MM.1S (cell line): ENCODE results near the gene SLC25A1.

Experiments used
- DNase-seq: peaks from one replicate; pipeline ENCODE4 v3.0.0-alpha.2; 2015
- H2AFZ ChIP-seq: fragments of 300-600 bp; sonication (generic); 2 replicates; pipeline ENCODE4 v1.6.0; 2016; ENCODE audit warnings: antibody characterized with exemption, low read length
- H3F3A ChIP-seq: fragments of 300-600 bp; sonication (generic); 2 replicates; pipeline ENCODE4 v1.6.1; 2016; ENCODE audit warnings: mild to moderate bottlenecking, antibody characterized with exemption, low read length, moderate library complexity, mixed read lengths; ENCODE audit not compliant: insufficient read depth
- H3K27ac ChIP-seq: fragments of 300-600 bp; sonication (generic); 2 replicates; pipeline ENCODE4 v1.5.1; 2016; ENCODE audit warnings: mild to moderate bottlenecking, low read length
- H3K27me3 ChIP-seq: fragments of 300-600 bp; sonication (generic); replicated peaks from 2 replicates; pipeline ENCODE4 v1.6.0; 2016; ENCODE audit warnings: low read length; ENCODE audit not compliant: insufficient read depth
- H3K36me3 ChIP-seq: fragments of 300-600 bp; sonication (generic); replicated peaks from 2 replicates; pipeline ENCODE4 v1.6.1; 2016; ENCODE audit warnings: mild to moderate bottlenecking, low read length, mixed read lengths; ENCODE audit not compliant: insufficient read depth
- H3K4me1 ChIP-seq: fragments of 300-600 bp; sonication (generic); 2 replicates; pipeline ENCODE4 v1.6.1; 2016; ENCODE audit warnings: low read length, mixed read lengths
- H3K4me2 ChIP-seq: fragments of 300-600 bp; sonication (generic); 2 replicates; pipeline ENCODE4 v1.6.0; 2016; ENCODE audit warnings: low read depth, low read length
- H3K4me3 ChIP-seq: fragments of 300-600 bp; sonication (generic); 2 replicates; pipeline ENCODE4 v1.5.1; 2016; ENCODE audit warnings: low read length, mixed read lengths
- H3K79me2 ChIP-seq: fragments of 300-600 bp; sonication (generic); 2 replicates; pipeline ENCODE4 v1.6.1; 2016; ENCODE audit warnings: mixed run types, low read length, mixed read lengths
- H3K9ac ChIP-seq: fragments of 300-600 bp; sonication (generic); 2 replicates; pipeline ENCODE4 v1.6.1; 2016; ENCODE audit warnings: low read length, mixed read lengths
- H3K9me2 ChIP-seq: fragments of 300-600 bp; sonication (generic); replicated peaks from 2 replicates; pipeline ENCODE4 v1.6.1; 2016; ENCODE audit warnings: mild to moderate bottlenecking, low read length, mixed read lengths; ENCODE audit not compliant: insufficient read depth
- H3K9me3 ChIP-seq: fragments of 300-600 bp; sonication (generic); replicated peaks from 2 replicates; pipeline ENCODE4 v1.6.1; 2016; ENCODE audit warnings: mild to moderate bottlenecking, low read length, mixed read lengths; ENCODE audit not compliant: insufficient read depth
- H4K20me1 ChIP-seq: fragments of 300-600 bp; sonication (generic); 2 replicates; pipeline ENCODE4 v1.6.1; 2016; ENCODE audit warnings: mild to moderate bottlenecking, low read length, moderate library complexity, mixed read lengths; ENCODE audit not compliant: insufficient read depth
- EZH2 ChIP-seq: fragments of 300-600 bp; sonication (generic); optimal IDR thresholded peaks from 2 replicates; pipeline ENCODE3; 2017; ENCODE audit warnings: low read depth, mild to moderate bottlenecking, antibody characterized with exemption, low read length, mixed read lengths
- EZH2phosphoT487 ChIP-seq: fragments of 300-600 bp; sonication (generic); IDR thresholded peaks from 2 replicates; pipeline ENCODE4 v1.6.1; 2018; ENCODE audit warnings: antibody characterized with exemption, low read length
- TF ChIP-seq, protein P1 (sequence below): fragments of 300-600 bp; sonication (generic); IDR thresholded peaks from 2 replicates; pipeline ENCODE4 v1.5.1; 2016; ENCODE audit warnings: antibody characterized with exemption, low read length, mixed read lengths

The SLC25A1 gene

DNA sequence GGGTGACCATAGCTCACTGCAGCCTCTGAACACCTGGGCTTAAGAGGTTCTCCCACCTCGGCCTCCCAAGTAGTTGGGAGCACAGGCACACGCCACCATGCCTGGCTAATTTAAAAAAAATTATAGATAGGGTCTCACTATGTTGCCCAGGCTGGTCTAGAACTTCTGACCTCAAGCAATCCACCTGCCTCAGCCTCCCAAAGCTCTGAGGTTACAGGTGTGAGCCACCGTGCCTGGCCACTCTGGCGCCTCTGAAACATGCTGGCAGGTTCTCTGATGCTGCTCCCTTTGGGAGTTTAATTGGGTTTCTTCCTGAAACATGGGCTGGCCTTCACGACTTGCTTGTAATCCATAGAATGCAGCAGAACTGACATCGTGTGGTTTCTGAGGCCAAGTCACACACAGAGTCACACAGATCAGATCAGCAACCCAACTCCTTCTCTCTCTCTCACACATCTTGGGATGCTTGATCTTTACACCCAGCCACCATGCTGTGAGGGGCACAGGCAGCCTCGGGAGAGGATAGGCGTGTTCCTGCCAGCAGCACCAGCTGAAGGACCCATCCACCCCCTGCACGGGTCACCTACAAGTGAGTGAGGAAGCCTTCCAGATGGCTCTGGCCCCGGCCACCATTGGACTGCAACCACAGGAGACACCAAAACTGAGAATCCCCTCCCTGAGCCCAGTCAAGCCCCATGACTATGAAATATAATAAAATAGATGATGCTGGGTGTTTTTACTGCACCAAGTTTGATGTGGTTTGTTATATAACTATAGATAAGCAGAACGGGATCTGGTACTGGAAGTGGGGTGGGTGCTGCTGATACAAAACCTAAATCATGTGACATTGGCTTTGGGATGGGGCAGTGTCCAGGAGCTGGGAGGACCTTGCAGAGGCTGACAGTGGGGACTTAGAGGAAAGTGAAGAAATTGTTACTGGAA, 25.3 kb downstream of the SLC25A1 start:
- TF ChIP-seq EZH2phosphoT487, result no peak
- TF ChIP-seq, protein P1, sequence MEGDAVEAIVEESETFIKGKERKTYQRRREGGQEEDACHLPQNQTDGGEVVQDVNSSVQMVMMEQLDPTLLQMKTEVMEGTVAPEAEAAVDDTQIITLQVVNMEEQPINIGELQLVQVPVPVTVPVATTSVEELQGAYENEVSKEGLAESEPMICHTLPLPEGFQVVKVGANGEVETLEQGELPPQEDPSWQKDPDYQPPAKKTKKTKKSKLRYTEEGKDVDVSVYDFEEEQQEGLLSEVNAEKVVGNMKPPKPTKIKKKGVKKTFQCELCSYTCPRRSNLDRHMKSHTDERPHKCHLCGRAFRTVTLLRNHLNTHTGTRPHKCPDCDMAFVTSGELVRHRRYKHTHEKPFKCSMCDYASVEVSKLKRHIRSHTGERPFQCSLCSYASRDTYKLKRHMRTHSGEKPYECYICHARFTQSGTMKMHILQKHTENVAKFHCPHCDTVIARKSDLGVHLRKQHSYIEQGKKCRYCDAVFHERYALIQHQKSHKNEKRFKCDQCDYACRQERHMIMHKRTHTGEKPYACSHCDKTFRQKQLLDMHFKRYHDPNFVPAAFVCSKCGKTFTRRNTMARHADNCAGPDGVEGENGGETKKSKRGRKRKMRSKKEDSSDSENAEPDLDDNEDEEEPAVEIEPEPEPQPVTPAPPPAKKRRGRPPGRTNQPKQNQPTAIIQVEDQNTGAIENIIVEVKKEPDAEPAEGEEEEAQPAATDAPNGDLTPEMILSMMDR, result no peak
- TF ChIP-seq EZH2, result no peak
- Histone ChIP-seq H3K4me3 (no peak overlapping the region), H3K27me3 (peaks cover 45% of the 10 kb centered on the region), H3K27ac (no peak overlapping the region), H4K20me1 (no peaks in the 10 kb centered on the region), H3K36me3 (no peaks in the 10 kb centered on the region), H3K4me1 (no peaks in the 10 kb centered on the region), H2AFZ (no peak overlapping the region), H3F3A (no peaks in the 10 kb centered on the region), H3K9me2 (no peaks in the 10 kb centered on the region), H3K79me2 (no peaks in the 10 kb centered on the region), H3K9ac (no peak overlapping the region), H3K9me3 (no peaks in the 10 kb centered on the region), H3K4me2 (no peak overlapping the region)
- no peak for DNase-seq

- Histone ChIP-seq H3K79me2 (no peaks in the 10 kb centered on the region), H2AFZ (no peak overlapping the region), H3K9me2 (no peaks in the 10 kb centered on the region), H3K9ac (no peak overlapping the region), H3K27ac (no peak overlapping the region), H3K4me1 (no peaks in the 10 kb centered on the region), H3K27me3 (peaks cover 55% of the 10 kb centered on the region), H3F3A (no peaks in the 10 kb centered on the region), H3K4me3 (no peak overlapping the region), H3K4me2 (no peak overlapping the region), H4K20me1 (no peaks in the 10 kb centered on the region), H3K9me3 (no peaks in the 10 kb centered on the region), H3K36me3 (no peaks in the 10 kb centered on the region)
- DNase-seq, result no peak
- TF ChIP-seq EZH2 (no peak), EZH2phosphoT487 (no peak)
- TF ChIP-seq, protein P1, result no peak
These were observed 27.0 kb downstream of the SLC25A1 start for GRCh38 chr22:19151329-19152191.

DNA sequence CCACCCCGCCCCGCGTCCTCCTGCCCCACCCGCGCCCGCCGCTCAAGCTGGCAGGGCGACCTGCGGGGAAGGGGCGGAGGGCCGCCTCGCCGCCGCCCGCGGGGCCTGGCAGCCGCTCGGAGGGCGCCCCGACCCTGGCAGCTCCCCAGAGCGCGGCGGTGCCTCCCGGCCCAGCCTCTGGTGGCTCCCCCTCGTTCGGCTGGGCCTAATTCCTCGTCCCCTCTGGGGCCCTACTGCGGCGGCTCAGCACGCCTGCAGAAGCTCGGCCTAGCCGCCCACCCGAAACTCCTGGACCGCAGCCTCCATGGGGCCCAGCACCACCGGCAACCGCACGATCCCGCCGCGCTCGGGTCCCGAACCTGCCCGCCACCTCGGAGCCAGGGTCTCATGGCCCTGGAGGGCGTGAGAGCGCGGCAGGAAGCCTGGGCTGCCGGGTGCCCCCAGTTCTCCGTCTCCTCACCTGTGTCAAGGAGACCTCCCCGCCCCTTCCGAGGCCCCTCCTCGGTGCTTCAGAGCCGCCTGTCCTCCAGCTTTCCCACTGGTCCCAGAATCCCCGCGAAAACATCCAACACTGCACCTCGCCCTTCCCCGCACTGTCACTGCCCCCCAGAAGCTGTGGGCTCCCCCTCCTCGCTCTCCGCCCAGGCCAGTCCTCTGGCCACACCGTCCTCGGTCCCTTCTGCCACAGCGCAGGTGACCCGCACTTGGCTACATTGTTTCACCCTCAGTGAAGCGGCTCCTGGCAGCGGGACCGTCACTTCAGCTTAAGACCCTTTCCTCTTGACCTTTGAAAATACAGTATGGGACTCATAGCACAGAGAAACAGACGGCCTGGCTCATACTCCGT, 27.8 kb downstream of the SLC25A1 start:
- Histone ChIP-seq H3K27ac (no peak overlapping the region), H3K4me3 (no peak overlapping the region), H3K27me3 (peaks cover 55% of the 10 kb centered on the region), H3K4me1 (no peaks in the 10 kb centered on the region), H2AFZ (no peak overlapping the region), H3K9ac (no peak overlapping the region), H3K36me3 (no peaks in the 10 kb centered on the region), H3K9me2 (no peaks in the 10 kb centered on the region), H3K9me3 (no peaks in the 10 kb centered on the region), H3F3A (no peaks in the 10 kb centered on the region), H3K79me2 (no peaks in the 10 kb centered on the region), H4K20me1 (no peaks in the 10 kb centered on the region), H3K4me2 (no peak overlapping the region)
- DNase-seq, result no peak
- TF ChIP-seq, protein P1, result no peak
- TF ChIP-seq EZH2phosphoT487 (no peak), EZH2 (no peak)
